Caco-2 (cell line): ENCODE data around the gene UCHL5. TPM values are rescaled to one million over a fixed set of nuclear protein-coding genes. Genes with fewer than 3 reads are reported as not detected.

Experiments used
- BruUV-seq: library from RNA; stranded (reverse); fragments of 400-500 nt; replicated peaks from 2 replicates; lab custom pipeline; 2021; lab: Mats Ljungman, UMichigan
- CTCF ChIA-PET: fragments of 300-600 bp; sonication (Branson Sonifier 250); formaldehyde crosslinking; loops from one replicate; lab custom pipeline; 2022; ENCODE audit warnings: antibody characterized with exemption; lab: Charles Lee
- POLR2A ChIA-PET: fragments of 300-600 bp; sonication (Branson Sonifier 250); formaldehyde crosslinking; loops from one replicate; lab custom pipeline; 2022; ENCODE audit warnings: antibody characterized with exemption; lab: Charles Lee
- DNase-seq, 2 experiments: peaks; one replicate each; pipeline versions ENCODE4 v3.0.0 to v3.0.0-alpha.2; 2020 to 2022
- H3K27me3 ChIP-seq: replicated peaks from 2 replicates; pipeline ENCODE4 v1.6.0; 2011; ENCODE audit warnings: low read length; ENCODE audit not compliant: control insufficient read depth, insufficient read depth
- H3K36me3 ChIP-seq: 2 replicates; pipeline ENCODE4 v1.5.1; 2011; ENCODE audit warnings: low read length; ENCODE audit not compliant: control insufficient read depth, insufficient read depth
- H3K4me1 ChIP-seq: fragments of 250-450 bp; sonication (Bioruptor Pico); 2 replicates; pipeline ENCODE4 v1.5.1; 2020; ENCODE audit warnings: mild to moderate bottlenecking
- H3K4me3 ChIP-seq: 2 replicates; pipeline ENCODE4 v1.5.1; 2011; ENCODE audit warnings: low read depth, mild to moderate bottlenecking, control low read depth, low read length
- H3K9me3 ChIP-seq: fragments of 250-450 bp; sonication (Bioruptor Pico); 2 replicates; pipeline ENCODE4 v1.5.1; 2020; ENCODE audit warnings: mild to moderate bottlenecking, moderate library complexity
- H3K27ac Mint-ChIP-seq: one replicate; pipeline ENCODE4 v1.8.0; 2022; ENCODE audit warnings: mixed read lengths; ENCODE audit not compliant: unreplicated experiment
- H3K27me3 Mint-ChIP-seq: one replicate; pipeline ENCODE4 v1.8.0; 2022; ENCODE audit warnings: mixed read lengths; ENCODE audit not compliant: insufficient read depth, unreplicated experiment
- H3K36me3 Mint-ChIP-seq: one replicate; pipeline ENCODE4 v1.8.0; 2022; ENCODE audit warnings: mild to moderate bottlenecking, mixed read lengths; ENCODE audit not compliant: insufficient read depth, unreplicated experiment
- H3K4me1 Mint-ChIP-seq: one replicate; pipeline ENCODE4 v1.8.0; 2022; ENCODE audit warnings: low read depth, mixed read lengths; ENCODE audit not compliant: unreplicated experiment
- H3K4me3 Mint-ChIP-seq: one replicate; pipeline ENCODE4 v1.8.0; 2022; ENCODE audit warnings: mild to moderate bottlenecking, moderate library complexity, mixed read lengths; ENCODE audit not compliant: unreplicated experiment
- H3K9me3 Mint-ChIP-seq: one replicate; pipeline ENCODE4 v1.8.0; 2022; ENCODE audit warnings: mixed read lengths; ENCODE audit not compliant: unreplicated experiment
- CTCF ChIP-seq, 2 experiments: fragments of 200-600 bp in 1 of 2; IDR thresholded peaks; 1 replicate in 1 of 2; 2 replicates in 1 of 2; pipeline versions ENCODE4 v1.5.1 to v1.8.0; 2011 to 2022; ENCODE audit warnings: antibody characterized with exemption in 1 of 2, control low read depth in 1 of 2, inconsistent platforms in 1 of 2, low read depth in 1 of 2, low read length in 1 of 2, mild to moderate bottlenecking in 1 of 2, moderate library complexity in 1 of 2; ENCODE audit not compliant: insufficient read depth in 1 of 2, severe bottlenecking in 1 of 2, unreplicated experiment in 1 of 2
- intact Hi-C: fragments of 100-400 bp; cut with micrococcal nuclease; formaldehyde crosslinking; loops from one replicate; pipeline ENCODE4 v1.10.0; 2022; ENCODE audit not compliant: unreplicated experiment
- total RNA-seq: library from RNA; stranded (reverse); gene quantifications from 2 replicates; pipeline ENCODE4 v1.2.3, GENCODE V29; 2022

Gene UCHL5
- total RNA-seq, 1 experiment from 2014 or later = 49.6 TPM

- H3K9me3 ChIP-seq = no peaks in the 10 kb centered on the region
- Mint-ChIP-seq H3K4me3 (no peak overlapping the region), H3K36me3 (peaks cover 4% of the 10 kb centered on the region), H3K27me3 (no peaks in the 10 kb centered on the region), H3K27ac (no peak overlapping the region), H3K4me1 (peaks cover 7% of the 10 kb centered on the region), H3K9me3 (peaks cover 7% of the 10 kb centered on the region)
- BruUV-seq = no TSS peak
- no peaks in the 10 kb centered on the region for H3K27me3 ChIP-seq
- no peaks in the 10 kb centered on the region for H3K36me3 ChIP-seq
- POLR2A ChIA-PET = no interaction called here
- CTCF ChIA-PET = no interaction called here
- peaks cover 5% of the 10 kb centered on the region; the same call in 1 of the 2 replicates for H3K4me1 ChIP-seq
- TF ChIP-seq CTCF (IDR thresholded peaks at IDR 0.05; ENCODE audit: insufficient read depth in 1 of 2, low read depth in 1 of 2, low read length in 1 of 2, severe bottlenecking in 1 of 2, unreplicated experiment in 1 of 2) = no peak
- intact Hi-C loops = no loop called here
- no peak overlapping the region for H3K4me3 ChIP-seq
- no peak for DNase-seq
These were observed 84.5 kb downstream of the UCHL5 start for GRCh38 chr1:192974701-192975100.

- no peak for TF ChIP-seq CTCF (IDR thresholded peaks at IDR 0.05; ENCODE audit: insufficient read depth in 1 of 2, low read depth in 1 of 2, low read length in 1 of 2, severe bottlenecking in 1 of 2, unreplicated experiment in 1 of 2)
- no peak for DNase-seq
- Mint-ChIP-seq H3K27ac (no peak overlapping the region), H3K9me3 (peaks cover 2% of the 10 kb centered on the region), H3K4me3 (no peak overlapping the region), H3K36me3 (no peaks in the 10 kb centered on the region), H3K27me3 (no peaks in the 10 kb centered on the region), H3K4me1 (peaks cover 7% of the 10 kb centered on the region)
- Histone ChIP-seq H3K36me3 (no peaks in the 10 kb centered on the region), H3K4me3 (no peak overlapping the region), H3K4me1 (peaks cover 5% of the 10 kb centered on the region; the same call in 1 of the 2 replicates), H3K9me3 (no peaks in the 10 kb centered on the region), H3K27me3 (no peaks in the 10 kb centered on the region)
- intact Hi-C loops = no loop called here
- no TSS peak for BruUV-seq
- ChIA-PET CTCF (no interaction called here), POLR2A (no interaction called here)
These were observed 85.2 kb downstream of the UCHL5 start for GRCh38 chr1:192973988-192974387.

- no peak overlapping the region for H3K4me3 Mint-ChIP-seq
- H3K4me1 Mint-ChIP-seq = no peaks in the 10 kb centered on the region
- H3K36me3 Mint-ChIP-seq = no peaks in the 10 kb centered on the region
- H3K4me1 ChIP-seq = peaks cover 5% of the 10 kb centered on the region; the same call in 1 of the 2 replicates
- POLR2A ChIA-PET = no interaction called here
- H3K27me3 ChIP-seq = no peaks in the 10 kb centered on the region
- no TSS peak for BruUV-seq
- no peaks in the 10 kb centered on the region for H3K9me3 ChIP-seq
- no peaks in the 10 kb centered on the region for H3K9me3 Mint-ChIP-seq
- H3K4me3 ChIP-seq = no peak overlapping the region
- no peaks in the 10 kb centered on the region for H3K27me3 Mint-ChIP-seq
- no peak for DNase-seq
- no peaks in the 10 kb centered on the region for H3K36me3 ChIP-seq
- no peak overlapping the region for H3K27ac Mint-ChIP-seq
- intact Hi-C loops = no loop called here
- no peak for TF ChIP-seq CTCF (IDR thresholded peaks at IDR 0.05; ENCODE audit: insufficient read depth in 1 of 2, low read depth in 1 of 2, low read length in 1 of 2, severe bottlenecking in 1 of 2, unreplicated experiment in 1 of 2)
- CTCF ChIA-PET = no interaction called here
These were observed 86.0 kb downstream of the UCHL5 start for GRCh38 chr1:192973202-192973601.
